Fibroblast of skin of right biceps (primary cell): ENCODE results near the gene EP400.
"Not testable (repeated sequence)": the region's sequence is repeated elsewhere in the genome, so short reads cannot be mapped to it uniquely, and the experiment has no call there.

Experiments used
- DNase-seq: peaks from one replicate; pipeline ENCODE4 v3.0.0-alpha.2; 2013

The EP400 gene

DNA sequence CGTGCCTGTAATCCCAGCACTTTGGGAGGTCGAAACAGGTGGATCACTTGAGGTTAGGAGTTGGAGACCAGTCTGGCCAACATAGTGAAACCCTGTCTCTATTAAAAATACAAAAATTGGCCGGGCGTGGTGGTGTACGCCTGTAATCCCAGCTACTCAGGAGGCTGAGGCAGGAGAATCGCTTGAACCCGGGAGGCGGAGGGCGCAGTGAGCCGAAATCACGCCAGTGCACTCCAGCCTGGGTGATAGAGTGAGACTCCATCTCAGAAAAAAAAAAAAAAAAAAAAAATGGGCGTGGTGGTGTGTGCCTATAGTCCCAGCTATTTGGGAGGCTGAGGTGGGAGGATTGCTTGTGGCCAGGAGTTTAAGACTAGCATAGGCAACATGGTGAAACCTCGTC is 4.7 kb downstream of the EP400 start:
- not testable (repeated sequence) for DNase-seq

DNA sequence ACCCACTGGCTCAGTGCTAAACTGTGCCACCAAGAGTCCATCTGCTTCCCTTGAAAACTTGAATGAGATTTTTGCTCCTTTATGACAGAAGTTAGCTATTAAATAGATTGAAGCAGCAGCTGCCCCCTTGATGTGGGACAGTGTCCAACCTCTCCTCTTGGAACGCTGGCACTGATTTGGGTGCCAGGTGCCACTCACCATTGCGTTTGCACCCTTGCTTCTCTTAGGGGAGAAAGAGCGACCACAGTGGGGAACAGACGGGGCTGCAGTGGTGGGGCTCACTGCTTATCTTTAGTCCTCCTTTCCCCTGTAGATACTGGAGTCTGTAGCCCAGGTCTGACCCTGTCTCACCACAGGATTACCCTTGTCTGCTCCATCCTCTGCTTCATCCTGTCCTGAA is 9.4 kb downstream of the EP400 start:
- no peak for DNase-seq

DNA sequence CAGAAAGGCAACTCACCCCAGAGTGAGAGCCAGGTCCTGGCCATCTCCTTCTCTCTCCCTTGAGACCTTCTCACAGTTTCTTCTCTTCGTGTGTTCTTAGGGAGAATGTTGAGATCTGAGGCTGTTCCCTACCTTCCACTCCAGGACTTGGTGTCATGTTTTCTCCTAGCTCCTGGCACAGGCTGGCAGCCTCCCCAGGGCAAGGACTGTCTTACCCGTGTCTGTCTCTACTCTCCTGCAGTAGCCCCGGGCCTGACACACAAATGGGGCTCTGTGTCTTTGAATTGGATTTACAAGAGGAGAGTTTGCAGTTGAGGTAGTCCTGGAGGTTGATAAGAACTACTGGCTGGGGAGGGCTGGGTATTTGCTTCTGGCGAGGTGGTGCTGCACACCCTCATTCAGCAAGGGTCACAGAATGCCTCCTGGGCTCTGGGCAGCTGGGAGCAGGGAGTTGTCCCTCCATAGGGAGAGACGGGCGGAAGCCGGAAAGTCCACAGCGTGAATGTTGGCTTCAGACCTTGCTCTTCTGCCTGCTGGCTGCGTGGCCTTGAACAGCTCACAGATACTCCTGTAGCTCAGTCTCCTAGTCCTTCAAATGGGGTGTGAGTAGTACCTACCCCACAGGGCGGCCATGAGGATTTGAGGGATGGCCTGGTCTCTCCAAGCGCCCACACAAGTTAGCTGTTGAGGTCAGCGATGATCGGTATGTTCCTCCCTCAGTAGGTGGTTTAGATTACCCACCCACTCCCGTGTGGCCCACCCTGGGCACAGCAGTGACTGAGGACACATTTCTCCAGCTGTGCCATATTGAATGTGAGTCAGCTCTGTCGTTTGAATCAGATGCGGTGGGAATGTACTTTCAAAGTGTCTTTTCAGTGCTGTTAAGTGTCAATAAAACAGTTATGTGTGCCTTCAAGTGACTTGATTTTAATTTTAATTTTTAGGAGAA is 10.2 kb downstream of the EP400 start:
- DNase-seq, result no peak

DNA sequence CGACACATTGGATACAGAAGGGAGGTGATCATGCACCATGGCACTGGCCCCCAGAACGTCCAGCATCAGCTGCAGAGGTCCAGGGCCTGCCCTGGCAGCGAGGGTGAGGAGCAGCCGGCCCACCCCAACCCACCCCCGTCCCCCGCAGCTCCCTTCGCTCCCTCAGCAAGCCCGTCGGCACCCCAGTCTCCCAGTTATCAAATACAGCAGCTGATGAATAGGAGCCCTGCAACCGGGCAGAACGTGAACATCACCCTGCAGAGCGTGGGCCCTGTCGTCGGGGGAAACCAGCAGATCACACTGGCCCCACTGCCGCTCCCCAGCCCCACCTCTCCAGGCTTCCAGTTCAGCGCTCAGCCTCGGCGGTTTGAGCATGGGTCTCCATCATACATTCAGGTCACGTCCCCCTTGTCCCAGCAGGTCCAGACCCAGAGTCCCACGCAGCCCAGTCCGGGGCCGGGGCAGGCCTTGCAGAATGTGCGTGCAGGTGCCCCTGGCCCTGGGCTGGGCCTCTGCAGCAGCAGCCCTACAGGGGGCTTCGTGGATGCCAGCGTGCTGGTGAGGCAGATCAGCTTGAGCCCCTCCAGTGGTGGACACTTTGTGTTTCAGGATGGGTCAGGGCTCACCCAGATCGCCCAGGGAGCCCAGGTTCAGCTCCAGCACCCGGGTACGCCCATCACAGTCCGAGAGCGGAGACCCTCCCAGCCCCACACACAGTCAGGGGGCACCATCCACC is 11.0 kb downstream of the EP400 start:
- DNase-seq, result not testable (repeated sequence)

DNA sequence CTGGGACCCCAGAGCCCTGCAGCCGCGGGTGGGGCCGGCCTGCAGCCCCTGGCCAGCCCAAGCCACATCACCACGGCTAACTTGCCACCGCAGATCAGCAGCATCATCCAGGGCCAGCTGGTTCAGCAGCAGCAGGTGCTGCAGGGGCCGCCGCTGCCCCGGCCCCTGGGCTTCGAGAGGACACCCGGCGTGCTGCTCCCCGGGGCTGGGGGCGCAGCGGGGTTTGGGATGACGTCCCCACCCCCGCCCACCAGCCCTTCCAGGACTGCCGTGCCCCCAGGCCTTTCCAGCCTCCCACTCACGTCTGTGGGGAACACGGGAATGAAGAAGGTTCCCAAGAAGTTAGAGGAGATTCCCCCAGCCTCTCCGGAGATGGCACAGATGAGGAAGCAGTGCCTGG is 11.6 kb downstream of the EP400 start:
- not testable (repeated sequence) for DNase-seq

DNA sequence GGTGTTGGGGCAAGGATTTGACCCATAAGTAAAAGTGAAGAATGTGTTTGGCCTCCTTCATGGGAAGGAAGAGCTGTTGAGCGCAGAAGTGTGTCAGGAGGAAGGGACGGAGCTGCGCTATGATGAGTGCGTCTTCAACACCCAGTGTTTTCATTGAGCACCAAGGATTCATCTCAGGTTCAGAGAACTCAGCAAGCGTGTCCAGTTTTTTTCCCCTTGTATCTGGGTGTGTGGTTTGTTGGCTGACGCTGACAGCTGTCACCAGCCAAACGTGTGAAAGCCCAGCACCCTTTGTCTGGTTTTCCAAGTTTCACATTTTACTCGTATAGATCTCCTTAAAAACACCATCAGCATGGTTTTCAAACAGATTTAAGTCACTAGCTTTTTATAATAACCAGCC is 12.3 kb downstream of the EP400 start:
- DNase-seq, result no peak

DNA sequence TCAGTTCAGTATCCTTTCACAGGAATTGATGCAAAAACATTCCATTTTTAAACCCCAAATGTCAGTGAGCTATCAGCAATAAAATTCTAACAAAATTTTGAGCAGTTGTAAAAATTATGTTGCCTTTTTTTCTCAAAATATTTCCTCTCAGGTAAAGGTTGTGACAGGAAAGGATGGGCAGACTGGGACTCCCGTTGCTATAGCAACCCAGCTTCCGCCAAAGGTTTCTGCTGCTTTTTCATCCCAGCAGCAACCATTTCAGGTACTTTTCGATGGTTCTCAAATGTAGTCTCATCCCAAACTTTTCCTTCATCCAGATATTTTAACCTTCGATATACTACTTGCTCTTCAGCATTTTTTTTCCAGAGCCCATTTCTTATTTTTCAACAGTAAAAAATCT is 13.6 kb downstream of the EP400 start:
- no peak for DNase-seq

DNA sequence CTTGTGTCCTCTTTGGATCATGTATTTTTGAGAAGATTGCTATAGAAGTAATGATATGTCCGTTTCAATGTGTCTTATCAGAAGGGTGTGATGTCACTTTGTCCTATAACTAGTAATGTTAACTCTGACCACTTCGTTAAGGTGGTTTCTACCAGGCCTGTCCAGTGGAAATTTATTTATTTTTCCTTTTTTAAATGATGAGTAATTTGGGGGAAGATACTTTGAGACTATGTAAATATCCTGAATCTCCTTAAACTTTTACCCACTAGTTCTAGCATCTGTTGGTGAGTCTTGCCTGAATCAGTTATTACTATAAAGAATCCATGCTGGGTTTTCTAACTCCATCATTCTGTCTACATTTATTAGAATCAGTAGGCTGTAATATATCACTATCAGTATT is 15.3 kb downstream of the EP400 start:
- DNase-seq, result no peak

DNA sequence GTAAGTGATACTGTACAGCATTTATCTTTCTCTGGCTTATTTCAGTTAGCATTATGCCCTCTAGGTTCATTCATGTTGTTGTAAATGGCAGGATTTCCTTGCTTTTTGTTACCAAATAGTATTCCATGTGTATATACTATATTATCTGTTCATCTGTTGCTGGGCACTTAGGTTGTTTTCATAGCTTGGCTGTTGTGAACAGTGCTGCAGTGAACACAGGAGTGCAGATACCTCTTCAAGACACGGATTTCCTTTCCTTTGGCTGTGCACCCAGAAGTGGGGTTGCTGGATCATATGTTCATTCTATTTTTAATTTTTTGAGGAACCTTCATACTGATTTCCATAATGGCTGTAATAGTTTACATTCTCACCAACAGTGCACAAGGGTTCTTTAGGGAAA is 21.5 kb downstream of the EP400 start:
- no peak for DNase-seq

DNA sequence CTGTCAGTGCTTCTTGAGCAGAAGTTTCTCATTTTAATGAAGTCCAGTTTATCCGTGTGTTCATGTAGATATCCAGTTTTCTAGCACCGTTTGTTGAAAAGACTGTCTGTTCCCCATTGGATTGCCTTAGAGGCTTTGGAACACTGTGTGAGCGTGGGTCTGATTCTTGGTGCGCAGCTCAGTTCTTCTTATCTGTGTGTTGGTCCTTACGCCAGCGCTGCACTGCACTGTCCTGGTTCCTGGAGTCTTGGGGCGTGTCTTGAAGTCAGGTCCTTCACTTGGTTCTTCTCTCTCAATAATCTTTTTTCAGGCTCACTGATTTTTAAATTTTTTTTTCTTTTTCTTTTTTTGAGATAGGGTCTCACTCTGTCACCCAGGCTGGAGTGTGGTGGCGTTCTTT is 25.5 kb downstream of the EP400 start:
- DNase-seq, result no peak

DNA sequence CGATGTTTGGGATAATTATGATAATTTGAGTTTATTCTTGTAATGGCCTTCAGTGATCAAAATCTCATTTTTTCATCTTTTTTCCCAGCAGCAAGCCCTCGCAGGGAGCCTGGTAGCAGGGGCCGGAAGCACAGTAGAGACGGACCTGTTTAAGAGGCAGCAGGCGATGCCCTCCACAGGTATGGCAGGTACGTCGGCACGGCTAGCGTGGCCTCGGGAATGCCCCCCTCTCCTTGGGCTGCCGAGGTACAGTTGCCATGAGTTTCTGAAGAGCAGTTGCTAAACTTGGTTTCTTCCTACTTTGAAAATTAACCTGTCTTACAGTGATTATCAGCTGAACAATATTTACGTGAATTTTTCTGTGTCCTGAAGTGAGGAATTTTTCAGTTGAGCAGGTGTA is 29.9 kb downstream of the EP400 start:
- DNase-seq, result no peak

DNA sequence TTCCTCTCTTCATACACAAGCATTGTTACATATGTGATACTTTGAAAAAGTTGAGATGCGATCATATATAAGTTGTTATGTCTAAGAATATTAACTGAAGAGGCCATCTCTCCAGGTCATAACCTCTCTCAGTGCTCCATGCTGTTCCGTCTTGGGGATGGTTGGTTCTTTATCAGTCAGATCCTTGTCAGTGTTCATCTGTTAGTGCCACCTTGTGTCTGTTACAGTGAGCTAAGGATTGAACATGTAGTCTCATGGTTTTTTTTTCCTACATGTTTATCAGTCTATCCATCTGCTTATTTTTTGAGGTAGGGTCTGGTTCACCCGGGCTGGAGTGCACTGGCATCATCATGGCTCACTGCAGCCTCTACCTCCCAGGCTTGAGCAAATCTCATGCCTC is 30.5 kb downstream of the EP400 start:
- no peak for DNase-seq

DNA sequence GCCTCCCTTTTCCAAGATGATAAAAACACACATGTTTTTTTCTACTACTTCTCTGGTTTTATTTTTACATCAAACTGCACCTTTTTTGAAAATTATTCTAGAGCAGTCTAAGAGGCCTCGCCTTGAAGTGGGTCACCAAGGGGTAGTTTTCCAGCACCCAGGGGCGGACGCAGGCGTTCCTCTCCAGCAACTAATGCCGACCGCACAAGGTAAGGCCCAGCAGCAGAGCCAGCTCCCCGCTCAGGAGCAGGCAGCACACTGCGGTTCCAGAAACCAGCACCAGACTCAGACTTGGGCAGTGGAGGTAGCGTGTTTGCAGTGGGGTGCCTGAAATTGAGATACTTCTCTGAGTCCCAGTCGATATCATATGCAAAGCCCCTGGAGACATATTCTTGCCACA is 31.6 kb downstream of the EP400 start:
- DNase-seq, result no peak

DNA sequence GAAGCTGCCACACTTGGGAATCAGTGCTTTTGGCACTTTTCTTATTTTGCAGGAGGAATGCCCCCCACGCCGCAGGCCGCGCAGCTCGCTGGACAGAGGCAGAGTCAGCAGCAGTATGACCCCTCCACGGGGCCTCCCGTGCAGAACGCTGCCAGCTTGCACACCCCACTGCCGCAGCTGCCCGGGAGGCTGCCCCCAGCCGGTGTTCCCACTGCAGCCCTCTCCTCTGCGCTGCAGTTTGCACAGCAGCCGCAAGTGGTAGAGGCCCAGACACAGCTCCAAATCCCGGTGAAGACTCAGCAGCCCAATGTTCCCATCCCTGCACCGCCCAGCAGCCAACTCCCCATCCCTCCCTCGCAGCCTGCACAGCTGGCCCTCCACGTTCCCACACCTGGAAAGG is 32.3 kb downstream of the EP400 start:
- DNase-seq, result no peak

DNA sequence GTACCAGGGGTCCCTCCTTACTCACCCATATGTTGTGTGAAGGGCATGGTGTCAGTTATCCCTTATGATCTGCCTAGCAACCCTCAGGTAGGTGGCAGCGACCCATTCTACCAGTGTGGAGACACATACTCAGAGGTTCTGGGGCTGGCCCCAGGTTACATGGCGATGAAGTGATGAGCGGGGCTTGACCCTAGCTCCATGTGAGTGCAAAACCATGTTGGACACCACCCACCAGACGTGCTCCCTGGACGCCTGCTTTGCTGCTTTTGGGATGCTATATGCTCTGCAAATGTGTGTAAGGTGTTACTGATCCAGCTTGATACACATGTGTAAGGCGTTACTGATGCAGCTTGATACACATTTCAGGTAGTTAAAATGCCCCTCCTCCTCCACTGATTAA is 33.3 kb downstream of the EP400 start:
- DNase-seq, result no peak

DNA sequence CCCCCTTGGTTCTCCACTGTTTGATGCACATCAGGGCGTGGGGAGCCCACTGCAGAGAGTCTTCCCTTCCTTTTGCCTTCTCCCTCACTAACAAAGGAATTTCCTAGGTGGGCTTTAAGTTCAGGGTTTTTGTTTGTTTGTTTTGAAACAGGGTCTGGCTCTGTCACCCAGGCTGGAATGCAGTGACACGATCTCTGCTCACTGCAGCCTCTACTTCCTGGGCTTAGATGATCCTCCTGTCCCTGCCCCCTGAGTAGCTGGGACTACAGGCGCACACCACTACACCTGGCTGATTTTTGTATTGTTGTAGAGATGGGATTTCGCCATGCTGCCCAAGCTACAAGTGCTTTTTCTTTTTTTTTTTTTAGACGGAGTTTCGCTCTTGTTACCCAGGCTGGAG is 33.8 kb downstream of the EP400 start:
- no peak for DNase-seq

DNA sequence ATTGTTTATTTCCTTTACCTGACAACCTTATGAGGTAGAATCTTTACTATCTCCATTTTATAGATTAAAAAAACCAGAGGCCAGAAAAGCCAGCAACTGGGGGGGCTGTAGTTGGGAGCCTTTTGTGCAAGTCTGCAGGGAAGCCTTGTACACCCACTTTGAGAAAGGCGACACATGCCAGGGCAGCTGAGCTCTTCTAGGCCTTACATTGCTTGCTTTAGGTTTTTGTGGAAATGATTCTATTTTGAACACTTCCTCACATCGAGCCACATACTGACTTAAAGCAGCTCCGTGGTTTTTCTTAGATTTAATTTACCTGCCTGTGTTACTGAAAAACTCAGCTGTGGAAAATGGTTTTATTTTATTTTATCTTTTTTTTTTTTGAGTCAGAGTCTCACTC is 34.6 kb downstream of the EP400 start:
- DNase-seq, result no peak

DNA sequence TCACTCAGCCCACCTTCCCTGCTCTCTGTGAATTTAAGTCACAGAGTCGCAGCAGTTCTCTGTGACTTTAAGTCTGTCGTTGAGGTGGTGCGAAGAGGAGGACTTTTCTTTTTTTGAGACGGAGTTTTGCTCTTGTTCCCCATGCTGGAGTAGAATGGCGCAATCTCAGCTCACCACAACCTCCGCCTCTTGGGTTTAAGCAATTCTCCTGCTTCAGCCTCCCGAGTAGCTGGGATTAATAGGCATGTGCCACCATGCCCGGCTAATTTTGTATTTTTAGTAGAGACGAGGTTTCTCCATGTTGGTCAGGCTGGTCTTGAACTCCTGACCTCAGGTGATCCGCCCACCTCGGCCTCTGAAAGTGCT is 35.8 kb downstream of the EP400 start:
- DNase-seq, result not testable (repeated sequence)

DNA sequence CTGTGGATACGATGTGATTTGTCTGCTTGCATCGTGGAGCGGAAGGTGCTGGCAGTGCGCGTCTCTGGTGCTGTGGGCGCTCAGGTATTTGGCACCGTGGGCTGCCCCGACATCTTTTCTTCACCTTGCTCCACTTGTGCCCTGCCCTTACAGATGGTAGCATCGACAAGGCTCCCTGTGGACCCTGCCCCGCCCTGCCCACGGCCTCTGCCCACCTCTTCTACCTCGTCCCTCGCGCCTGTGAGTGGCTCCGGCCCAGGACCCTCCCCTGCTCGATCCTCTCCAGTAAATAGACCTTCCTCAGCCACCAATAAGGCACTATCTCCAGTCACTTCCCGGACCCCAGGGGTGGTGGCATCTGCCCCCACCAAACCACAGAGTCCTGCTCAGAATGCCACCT is 36.6 kb downstream of the EP400 start:
- no peak for DNase-seq

DNA sequence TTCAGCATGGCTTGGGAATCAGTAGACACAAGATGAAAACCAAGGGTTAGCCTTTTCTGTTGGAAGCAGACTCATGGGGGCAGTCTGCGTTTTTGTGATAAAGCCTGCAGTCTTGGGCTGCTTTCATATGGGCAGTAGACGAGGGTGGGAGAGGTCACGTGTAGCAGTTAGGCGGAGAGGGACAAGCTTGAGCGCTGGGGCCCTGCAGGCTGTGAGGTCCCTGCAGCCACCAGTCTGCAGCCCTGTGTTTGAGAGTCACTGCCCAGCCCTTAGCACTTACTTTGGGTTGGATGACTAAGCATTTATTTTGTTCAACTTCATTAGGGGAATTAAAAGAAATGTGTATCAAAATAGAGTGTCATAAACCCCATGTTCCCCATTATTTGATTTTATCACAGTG is 37.2 kb downstream of the EP400 start:
- no peak for DNase-seq

DNA sequence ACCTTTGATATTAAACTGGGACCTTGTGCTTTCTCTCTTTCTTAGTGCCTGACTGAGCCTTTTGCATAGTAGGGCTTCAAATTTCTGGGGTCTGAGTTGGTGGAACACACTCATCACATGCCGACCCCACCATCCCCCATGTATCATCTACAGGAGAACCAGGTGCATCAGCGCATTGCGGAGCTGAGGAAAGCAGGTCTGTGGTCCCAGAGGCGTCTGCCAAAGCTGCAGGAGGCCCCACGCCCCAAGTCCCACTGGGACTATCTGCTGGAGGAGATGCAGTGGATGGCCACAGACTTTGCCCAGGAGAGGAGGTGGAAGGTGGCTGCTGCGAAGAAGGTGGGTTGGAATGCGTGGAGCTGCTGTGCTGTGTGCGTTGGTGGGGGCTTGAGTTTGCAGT is 37.8 kb downstream of the EP400 start:
- no peak for DNase-seq

DNA sequence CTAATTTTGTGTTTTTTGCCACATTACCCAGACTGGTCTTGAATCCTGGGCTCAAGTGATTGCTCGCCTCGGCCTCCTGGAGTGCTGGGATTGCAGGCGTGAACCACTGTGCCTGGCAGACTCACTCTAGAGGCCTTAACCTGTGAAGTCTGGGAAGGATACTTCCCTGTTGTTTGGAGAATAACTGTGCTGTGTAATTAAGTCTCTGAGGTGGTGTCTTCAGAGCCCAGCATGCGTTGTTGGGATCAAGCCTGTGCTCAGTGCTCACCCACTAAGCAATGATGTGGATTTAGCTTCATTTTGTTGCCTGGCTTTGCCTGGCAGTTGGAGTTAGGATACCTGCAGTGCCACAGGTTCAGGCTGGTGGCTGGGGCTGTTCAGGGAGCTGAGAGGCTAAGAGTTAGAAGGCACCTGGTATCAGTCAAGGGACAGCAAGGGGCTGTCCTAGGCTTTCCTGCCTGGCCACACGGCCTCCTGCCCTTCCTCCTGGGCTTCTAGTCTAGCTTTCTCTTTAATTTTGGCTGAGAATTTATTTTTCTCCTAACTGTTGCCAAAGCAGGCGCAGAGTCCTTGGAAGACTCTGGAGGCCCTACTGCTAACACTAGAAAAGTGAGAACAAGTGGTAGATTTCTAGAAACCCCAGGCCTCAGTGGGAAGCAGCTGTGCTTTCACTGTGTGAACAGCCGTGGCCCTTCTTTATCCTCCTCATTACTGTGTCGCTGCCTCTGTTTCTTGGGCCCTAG is 38.5 kb downstream of the EP400 start:
- DNase-seq, result no peak

DNA sequence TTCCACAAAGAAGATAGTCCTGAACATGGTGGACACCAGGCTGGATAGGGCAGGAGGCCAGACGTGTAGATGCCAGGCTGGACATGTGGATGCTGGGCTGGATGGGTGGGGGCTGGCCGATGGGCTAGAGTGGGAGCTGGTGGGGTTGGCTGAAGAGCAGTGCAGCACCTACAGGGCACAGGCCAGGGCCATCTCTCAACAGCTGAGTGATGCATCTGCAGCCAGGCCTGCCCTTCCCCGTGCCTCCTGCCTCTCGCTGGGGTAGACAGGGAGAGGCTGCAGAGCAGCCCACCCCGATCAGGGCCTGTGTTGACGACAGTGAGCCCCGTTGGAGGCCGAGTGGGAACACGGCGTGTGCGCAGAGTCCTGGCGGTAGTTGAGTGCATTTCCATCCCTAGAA is 39.3 kb downstream of the EP400 start:
- no peak for DNase-seq
